Stimulated activated CD8-positive, alpha-beta memory T cell treated with anti-CD3 and anti-CD28 coated beads, Interleukin-15, amount 100 ng/mL, for 24 hours (primary cell): ENCODE measurements around the gene RETREG2.

Source experiments
- DNase-seq: peaks from one replicate; pipeline ENCODE4 v3.0.0-alpha.2; 2020; ENCODE audit warnings: low read depth

The RETREG2 gene

DNA sequence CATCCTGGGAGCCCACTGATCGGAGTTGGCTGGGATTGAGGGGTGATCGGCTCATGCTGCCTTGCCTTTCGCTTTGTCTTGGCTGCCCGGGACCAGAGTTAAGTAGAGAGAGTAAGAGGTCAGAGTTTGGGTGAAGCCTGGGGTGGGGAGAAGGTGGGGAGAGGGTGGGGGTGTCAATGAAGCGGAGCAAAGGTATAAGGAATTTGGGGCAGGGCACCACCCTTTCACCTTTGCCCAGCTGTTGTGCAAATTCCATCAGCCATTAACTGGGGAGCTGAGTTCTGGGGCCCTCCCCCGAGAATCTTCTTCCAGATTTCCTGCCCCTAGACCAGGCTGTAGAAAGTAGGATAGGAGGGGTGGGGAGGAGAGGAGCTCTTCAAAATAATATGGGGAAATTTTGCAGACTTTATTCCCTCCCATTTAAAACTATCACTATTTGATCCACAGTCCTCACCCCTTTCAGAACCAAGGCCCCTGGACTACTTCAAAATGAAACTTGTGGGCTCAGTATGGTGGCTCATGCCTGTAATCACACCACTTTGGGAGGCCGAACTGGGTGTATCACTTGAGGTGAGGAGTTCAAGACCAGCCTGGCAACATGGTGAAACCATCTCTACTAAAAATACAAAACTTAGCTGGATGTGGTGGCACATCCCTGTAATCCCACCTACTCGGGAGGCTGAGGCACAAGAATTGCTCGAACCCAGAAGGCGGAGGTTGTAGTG is 8.0 kb upstream of the RETREG2 start, which contains the start of gene SLC23A3:
TSS of gene SLC23A3 (minus strand) at position 100 of the 725 bp plus-strand sequence. CDS start at position 55, 45 bp downstream.
- no peak for DNase-seq

- no peak for DNase-seq
Measured at GRCh38 chr2:219171231-219171651, 6.8 kb upstream of the RETREG2 start.

- DNase-seq: no peak
Measured at GRCh38 chr2:219172231-219173154, 5.6 kb upstream of the RETREG2 start.

- DNase-seq: no peak
Measured at GRCh38 chr2:219173176-219173575, 4.9 kb upstream of the RETREG2 start.

DNA sequence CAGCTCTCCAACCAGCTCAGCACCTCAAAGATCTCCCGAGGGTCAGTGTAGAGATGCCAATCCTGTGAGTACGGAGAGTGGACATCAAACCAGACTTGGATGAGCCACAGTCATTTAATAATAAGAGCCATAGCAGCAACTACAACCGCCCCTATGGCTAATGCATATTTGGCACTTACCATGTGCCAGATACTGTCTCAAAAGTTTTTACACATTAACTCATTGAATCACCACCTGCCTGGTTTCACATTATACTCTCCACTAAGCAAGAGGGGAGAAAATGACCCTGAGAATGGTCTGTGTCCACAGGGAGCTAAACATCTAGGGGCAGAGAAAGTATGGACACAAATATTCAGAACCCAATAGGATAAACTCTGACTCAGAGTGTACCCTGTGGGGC is 3.9 kb upstream of the RETREG2 start:
- DNase-seq: no peak

GRCh38 chr2:219174801-219175200 is 3.3 kb upstream of the RETREG2 start:
- no peak for DNase-seq

DNA sequence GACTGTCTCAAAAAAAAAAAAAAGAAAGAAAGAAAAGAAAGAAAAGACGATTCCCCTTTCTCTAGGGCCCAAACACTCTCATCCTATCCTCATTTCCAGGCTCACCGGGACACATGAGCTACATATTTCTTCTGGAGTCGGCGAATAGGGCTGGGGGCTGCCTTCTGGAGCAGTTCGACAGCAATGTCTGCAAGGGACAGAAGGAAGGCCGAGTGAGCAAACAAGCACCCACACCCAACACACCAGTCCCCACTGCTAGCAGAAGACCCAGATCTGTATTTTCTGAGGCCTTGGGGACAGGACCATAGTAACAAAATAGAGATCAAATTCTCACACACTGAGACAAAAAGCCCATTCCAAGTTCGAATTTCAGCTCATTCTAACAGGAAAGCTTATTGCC is 2.6 kb upstream of the RETREG2 start:
- no peak for DNase-seq

DNA sequence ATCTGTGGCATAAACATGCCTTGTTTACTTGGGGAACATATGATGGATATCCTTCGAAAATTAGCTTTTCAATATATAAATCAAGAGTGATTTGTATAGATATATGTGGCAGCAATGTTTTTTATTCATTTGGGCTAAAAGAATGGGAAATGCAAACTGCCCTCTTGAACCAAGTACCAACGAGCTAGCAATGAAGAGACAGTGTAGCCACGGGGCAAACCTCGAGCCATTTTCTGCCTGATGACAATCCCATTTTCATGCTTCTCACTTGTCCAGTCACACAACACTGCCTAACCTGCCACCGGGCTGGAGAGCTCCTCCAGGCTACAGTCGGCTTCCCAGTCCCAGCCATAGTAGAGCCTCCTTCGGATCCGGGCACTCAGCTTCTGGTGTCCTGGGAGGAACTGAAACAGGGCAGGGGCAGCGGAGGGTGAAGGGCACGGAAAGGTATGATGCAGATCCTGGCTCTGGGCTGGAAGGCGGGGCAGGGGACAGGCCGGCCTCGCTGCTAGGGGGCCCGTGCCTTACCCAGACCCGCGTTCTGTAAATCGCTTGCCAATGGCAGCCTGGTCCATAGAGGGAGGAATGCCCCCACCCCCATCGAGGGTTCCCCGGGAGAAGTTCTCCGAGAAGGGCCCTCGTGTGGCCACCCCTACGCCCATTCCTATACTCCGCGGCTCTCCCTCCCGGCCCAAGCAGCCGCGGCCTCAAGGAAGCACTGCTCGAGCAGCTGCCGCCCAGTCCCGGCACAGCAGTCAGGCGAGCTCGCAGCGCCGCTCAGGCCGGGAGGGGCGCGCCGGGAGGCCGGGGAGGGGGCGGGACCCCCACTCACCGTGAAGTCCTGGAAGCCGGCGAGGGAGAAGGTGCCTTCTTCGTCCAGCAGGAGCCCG is 1.9 kb upstream of the RETREG2 start:
- no peak for DNase-seq

- peak; percentile 64 for DNase-seq
Measured at GRCh38 chr2:219176818-219177551, 1.1 kb upstream of the RETREG2 start, which contains the start of gene CNPPD1. Gene CNPPD1 (minus strand): TSS chr2:219176925. CDS start chr2:219176828, 97 bp downstream.

- DNase-seq: no peak
Measured at GRCh38 chr2:219178377-219179175, 501 bp downstream of the RETREG2 start.

DNA sequence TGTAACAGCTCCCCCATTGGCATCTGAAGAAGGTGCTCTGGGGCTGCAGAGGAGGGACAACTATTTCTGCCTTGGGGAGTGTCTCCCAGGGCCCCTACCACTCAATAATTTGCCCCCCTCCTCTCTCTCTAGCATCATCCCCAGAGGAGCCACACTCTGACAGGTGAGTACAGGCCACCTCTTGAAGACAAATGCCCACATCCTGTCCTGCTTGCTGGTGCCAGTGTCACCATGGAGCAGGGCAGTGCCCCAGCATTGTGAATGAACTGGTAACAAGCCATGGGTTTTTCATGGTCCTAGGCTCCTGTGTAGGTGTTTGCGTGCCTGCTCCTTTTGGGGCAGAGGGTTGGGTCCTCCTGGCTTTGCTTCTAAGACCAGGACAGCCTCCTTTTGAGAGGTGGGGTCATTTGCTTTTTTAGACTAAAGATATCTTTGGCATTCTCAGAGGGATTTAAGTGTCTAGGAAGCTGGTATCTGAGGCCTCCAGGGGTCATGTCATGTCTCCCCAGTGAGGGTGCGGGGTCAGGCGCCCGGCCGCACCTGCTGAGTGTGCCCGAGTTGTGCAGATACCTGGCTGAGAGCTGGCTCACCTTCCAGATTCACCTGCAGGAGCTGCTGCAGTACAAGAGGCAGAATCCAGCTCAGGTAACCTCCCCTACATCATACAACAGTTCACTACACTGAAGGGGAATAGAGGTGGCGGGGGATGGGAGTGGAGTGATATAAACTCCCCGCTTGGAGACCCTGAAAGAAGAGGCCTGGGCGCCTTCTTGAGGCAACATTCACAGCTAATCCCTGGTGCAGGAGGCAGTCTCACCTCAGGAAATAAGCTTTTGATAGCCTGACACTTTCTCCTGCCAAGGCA is 1.8 kb downstream of the RETREG2 start:
- DNase-seq: no peak

- no peak for DNase-seq
Measured at GRCh38 chr2:219180961-219181360, 2.9 kb downstream of the RETREG2 start.

DNA sequence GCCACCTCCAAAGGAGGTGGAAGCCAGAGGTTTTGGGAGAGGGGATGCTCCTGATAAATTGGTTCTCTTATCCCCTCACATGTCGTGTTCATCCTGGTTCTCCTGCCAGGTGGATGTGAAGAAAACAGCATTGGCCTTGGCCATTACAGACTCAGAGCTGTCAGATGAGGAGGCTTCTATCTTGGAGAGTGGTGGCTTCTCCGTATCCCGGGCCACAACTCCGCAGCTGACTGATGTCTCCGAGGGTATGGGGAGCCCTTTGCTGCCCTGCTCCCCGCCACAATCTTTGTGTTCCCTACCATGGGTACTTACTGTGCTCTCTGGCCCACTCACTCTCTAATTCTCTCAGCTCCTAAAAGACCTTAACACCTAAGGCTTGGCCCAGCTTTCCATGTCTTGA is 3.5 kb downstream of the RETREG2 start:
- no peak for DNase-seq

DNA sequence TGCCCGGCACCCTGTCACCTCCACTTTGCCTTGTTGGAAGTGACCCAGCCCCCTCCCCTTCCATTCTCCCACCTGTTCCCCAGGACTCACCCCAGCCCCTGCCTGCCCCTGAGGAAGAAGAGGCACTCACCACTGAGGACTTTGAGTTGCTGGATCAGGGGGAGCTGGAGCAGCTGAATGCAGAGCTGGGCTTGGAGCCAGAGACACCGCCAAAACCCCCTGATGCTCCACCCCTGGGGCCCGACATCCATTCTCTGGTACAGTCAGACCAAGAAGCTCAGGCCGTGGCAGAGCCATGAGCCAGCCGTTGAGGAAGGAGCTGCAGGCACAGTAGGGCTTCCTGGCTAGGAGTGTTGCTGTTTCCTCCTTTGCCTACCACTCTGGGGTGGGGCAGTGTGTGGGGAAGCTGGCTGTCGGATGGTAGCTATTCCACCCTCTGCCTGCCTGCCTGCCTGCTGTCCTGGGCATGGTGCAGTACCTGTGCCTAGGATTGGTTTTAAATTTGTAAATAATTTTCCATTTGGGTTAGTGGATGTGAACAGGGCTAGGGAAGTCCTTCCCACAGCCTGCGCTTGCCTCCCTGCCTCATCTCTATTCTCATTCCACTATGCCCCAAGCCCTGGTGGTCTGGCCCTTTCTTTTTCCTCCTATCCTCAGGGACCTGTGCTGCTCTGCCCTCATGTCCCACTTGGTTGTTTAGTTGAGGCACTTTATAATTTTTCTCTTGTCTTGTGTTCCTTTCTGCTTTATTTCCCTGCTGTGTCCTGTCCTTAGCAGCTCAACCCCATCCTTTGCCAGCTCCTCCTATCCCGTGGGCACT is 4.5 kb downstream of the RETREG2 start:
- no peak for DNase-seq

DNA sequence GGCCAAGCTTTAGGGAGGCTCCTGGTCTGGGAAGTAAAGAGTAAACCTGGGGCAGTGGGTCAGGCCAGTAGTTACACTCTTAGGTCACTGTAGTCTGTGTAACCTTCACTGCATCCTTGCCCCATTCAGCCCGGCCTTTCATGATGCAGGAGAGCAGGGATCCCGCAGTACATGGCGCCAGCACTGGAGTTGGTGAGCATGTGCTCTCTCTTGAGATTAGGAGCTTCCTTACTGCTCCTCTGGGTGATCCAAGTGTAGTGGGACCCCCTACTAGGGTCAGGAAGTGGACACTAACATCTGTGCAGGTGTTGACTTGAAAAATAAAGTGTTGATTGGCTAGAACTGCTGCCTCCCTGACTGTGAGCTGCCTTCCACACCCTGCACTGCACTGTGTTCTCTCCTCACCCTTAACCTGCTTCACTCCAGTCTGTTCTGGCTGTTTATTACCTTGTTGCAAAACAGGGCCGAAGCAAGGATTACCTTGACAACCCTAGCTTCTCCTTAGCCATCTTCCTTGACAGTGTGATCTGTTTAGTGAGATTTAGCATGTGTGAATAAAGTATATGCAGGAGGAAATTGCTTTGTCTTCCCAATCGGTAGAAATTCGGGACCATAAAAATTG is 5.2 kb downstream of the RETREG2 start:
- DNase-seq: no peak

GRCh38 chr2:219184121-219184520 is 6.0 kb downstream of the RETREG2 start:
- no peak for DNase-seq

DNA sequence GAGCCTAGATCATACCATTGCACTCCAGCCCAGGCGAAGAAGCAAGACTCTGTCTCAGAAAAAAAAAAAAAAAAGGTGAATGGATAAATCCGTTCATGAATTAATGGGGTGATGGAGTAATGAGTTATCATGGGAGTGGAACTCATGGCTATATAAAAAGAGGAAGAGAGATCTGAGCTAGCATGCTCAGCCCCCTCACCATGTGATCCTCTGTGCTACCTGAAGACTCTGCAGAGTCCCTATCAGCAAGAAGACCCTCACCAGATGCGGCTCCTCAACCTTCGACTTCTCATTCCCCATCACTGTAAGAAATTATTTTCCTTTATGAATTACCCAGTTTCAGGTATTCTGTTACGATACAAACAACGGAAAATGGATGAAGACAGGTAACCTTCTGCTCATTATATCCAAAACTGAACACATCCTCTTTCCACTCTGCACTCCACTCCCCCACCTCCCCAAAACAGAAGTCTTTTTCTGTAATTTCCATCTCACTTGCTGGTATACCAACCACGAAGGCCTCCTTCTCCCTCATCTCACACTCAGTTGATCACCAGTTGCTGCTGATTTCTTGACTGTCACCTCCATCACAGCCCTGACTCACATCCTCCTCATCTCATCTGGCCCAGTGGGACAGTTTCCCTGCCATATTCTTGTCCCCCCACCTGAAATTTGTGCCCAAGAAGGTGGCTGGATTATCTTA is 8.8 kb downstream of the RETREG2 start:
- DNase-seq: no peak
